Breast epithelium (tissue), 4 donors: Measurements from ENCODE around the gene MTHFD1. TPM values are rescaled to one million over a fixed set of nuclear protein-coding genes. Genes with fewer than 3 reads are reported as not detected.
A peak's percentile ranks its signal among the peaks of the same experiment; 100 is the strongest.

Experiments
- DNase-seq, 2 donors: peaks; one replicate each; pipeline ENCODE4 v3.0.0-alpha.2; 2019; ENCODE audit warnings: low spot score in 2 of 2
- H3K27ac ChIP-seq, 2 donors: fragments of 200-600 bp; sonication (generic) in 1 of 2; one replicate each; pipeline ENCODE4 v1.5.1; 2016 to 2019; ENCODE audit warnings: mild to moderate bottlenecking in 1 of 2
- H3K27me3 ChIP-seq, 2 donors: fragments of 200-600 bp; sonication (generic) in 1 of 2; one replicate each; pipeline versions ENCODE4 v1.5.1 to v1.6.0; 2017 to 2019; ENCODE audit warnings: control low read depth in 1 of 2, mild to moderate bottlenecking in 1 of 2
- H3K36me3 ChIP-seq: fragments of 200-600 bp; one replicate; pipeline ENCODE4 v1.5.1; 2019
- H3K4me1 ChIP-seq, 2 donors: fragments of 200-600 bp; sonication (generic); one replicate each; pipeline ENCODE4 v1.5.1; 2016 to 2019; ENCODE audit warnings: control low read depth in 1 of 2
- H3K4me3 ChIP-seq, 3 donors: fragments of 200-600 bp; sonication (generic); 1 replicate in 2 of 3; 2 replicates in 1 of 3; pipeline ENCODE4 v1.5.1; 2016 to 2019; ENCODE audit warnings: mild to moderate bottlenecking in 3 of 3, moderate library complexity in 2 of 3
- H3K9me3 ChIP-seq, 2 donors: fragments of 200-600 bp; sonication (generic) in 1 of 2; one replicate each; pipeline ENCODE4 v1.5.1; 2016 to 2019; ENCODE audit warnings: control low read depth in 1 of 2
- CTCF ChIP-seq, 3 donors: fragments of 450-650 bp; IDR thresholded peaks; one replicate each; pipeline ENCODE4 v1.5.1; 2016 to 2017; ENCODE audit warnings: antibody characterized with exemption in 3 of 3, mild to moderate bottlenecking in 3 of 3, moderate library complexity in 3 of 3
- POLR2A ChIP-seq: fragments of 450-650 bp; IDR thresholded peaks from one replicate; pipeline ENCODE4 v1.6.1; 2016; ENCODE audit warnings: antibody characterized with exemption, mild to moderate bottlenecking, moderate library complexity
- POLR2AphosphoS5 ChIP-seq, 3 donors: sonication (generic); formaldehyde crosslinking; IDR thresholded peaks; one replicate each; pipeline ENCODE4 v1.6.1; 2017; ENCODE audit warnings: antibody characterized with exemption in 3 of 3
- intact Hi-C: fragments of 100-400 bp; cut with DNase I; formaldehyde crosslinking; loops from one replicate; pipeline ENCODE4 v1.15.1; 2023; ENCODE audit warnings: low total_unique reads
- total RNA-seq, 3 donors: library from RNA; depleted of rRNA; stranded (reverse); fragments of >200 nt; gene quantifications; one replicate each; pipeline ENCODE4 v1.1.0, GENCODE V29; 2016

Gene MTHFD1
- total RNA-seq, 3 donors from 2014 or later = 48.5 to 126 (median 50.3) TPM

GRCh38 chr14:64440494-64440893 is 52.3 kb downstream of the MTHFD1 start:
- Histone ChIP-seq H3K4me1 (no peaks in the 10 kb centered on the region), H3K9me3 (no peaks in the 10 kb centered on the region), H3K27me3 (no peaks in the 10 kb centered on the region), H3K36me3 (no peaks in the 10 kb centered on the region), H3K4me3 (no peak overlapping the region), H3K27ac (no peak overlapping the region)
- no peak for DNase-seq
- TF ChIP-seq POLR2A = no peak
- no peak for TF ChIP-seq POLR2AphosphoS5 (IDR thresholded peaks at IDR 0.05)
- TF ChIP-seq CTCF (IDR thresholded peaks at IDR 0.05) = no peak
- intact Hi-C loops = no loop called here

- no peaks in the 10 kb centered on the region for H3K36me3 ChIP-seq
- peak overlapping the region in 1 of 2 donors; percentile 54 for H3K27ac ChIP-seq
- H3K27me3 ChIP-seq = no peaks in the 10 kb centered on the region
- no peak for TF ChIP-seq POLR2A
- H3K4me1 ChIP-seq = no peaks in the 10 kb centered on the region
- intact Hi-C loops = no loop called here
- H3K4me3 ChIP-seq = no peak overlapping the region
- no peak for DNase-seq
- no peaks in the 10 kb centered on the region for H3K9me3 ChIP-seq
Observed at GRCh38 chr14:64442300-64442988, 54.3 kb downstream of the MTHFD1 start.

GRCh38 chr14:64444140-64444539 is 56.0 kb downstream of the MTHFD1 start:
- Histone ChIP-seq H3K4me3 (no peak overlapping the region), H3K27ac (peak overlapping the region; percentile 77 to 83), H3K36me3 (no peaks in the 10 kb centered on the region), H3K27me3 (no peaks in the 10 kb centered on the region), H3K9me3 (no peaks in the 10 kb centered on the region), H3K4me1 (no peaks in the 10 kb centered on the region)
- no peak for TF ChIP-seq POLR2A
- no peak for TF ChIP-seq POLR2AphosphoS5 (IDR thresholded peaks at IDR 0.05)
- intact Hi-C loops = no loop called here
- DNase-seq = no peak

- DNase-seq = peak in 1 of 2 donors; percentile 54
- H3K4me3 ChIP-seq = no peak overlapping the region
- H3K36me3 ChIP-seq = no peaks in the 10 kb centered on the region
- no peak for TF ChIP-seq POLR2A
- TF ChIP-seq POLR2AphosphoS5 (IDR thresholded peaks at IDR 0.05) = no peak
- TF ChIP-seq CTCF (IDR thresholded peaks at IDR 0.05) = no peak
- H3K9me3 ChIP-seq = no peaks in the 10 kb centered on the region
- intact Hi-C loops = no loop called here
- H3K27me3 ChIP-seq = no peaks in the 10 kb centered on the region
- H3K4me1 ChIP-seq = no peaks in the 10 kb centered on the region
- H3K27ac ChIP-seq = peak overlapping the region; percentile 77 to 83
Observed at GRCh38 chr14:64444984-64445845, 57.1 kb downstream of the MTHFD1 start.

GRCh38 chr14:64447876-64448670 is 59.9 kb downstream of the MTHFD1 start:
- no peaks in the 10 kb centered on the region for H3K36me3 ChIP-seq
- H3K27ac ChIP-seq = no peak overlapping the region
- intact Hi-C loops = no loop called here
- H3K27me3 ChIP-seq = no peaks in the 10 kb centered on the region
- no peak overlapping the region for H3K4me3 ChIP-seq
- no peaks in the 10 kb centered on the region for H3K9me3 ChIP-seq
- TF ChIP-seq POLR2A (no peak), CTCF (IDR thresholded peaks at IDR 0.05) (no peak), POLR2AphosphoS5 (IDR thresholded peaks at IDR 0.05) (no peak)
- H3K4me1 ChIP-seq = no peaks in the 10 kb centered on the region
- DNase-seq = no peak
